HCT116 (cell line): ENCODE data around the gene PCSK2.

Experiments used
- CEBPB ChIP-seq: IDR thresholded peaks from 2 replicates; pipeline ENCODE4 v1.6.1; 2012; ENCODE audit warnings: low read depth
- CTCF ChIP-seq, 3 experiments: fragments of 200-600 bp in 1 of 3; sonication (generic) in 1 of 3; IDR thresholded peaks in 2 of 3; conservative IDR thresholded peaks in 1 of 3; 2 replicates each; pipeline ENCODE4 v1.5.1; 2012 to 2017; ENCODE audit warnings: low read depth in 2 of 3, low read length in 2 of 3, antibody characterized with exemption in 1 of 3, borderline replicate concordance in 1 of 3, control low read depth in 1 of 3, mild to moderate bottlenecking in 1 of 3, mixed read lengths in 1 of 3, mixed run types in 1 of 3, moderate library complexity in 1 of 3; ENCODE audit not compliant: insufficient read depth in 1 of 3
- ELF1 ChIP-seq: IDR thresholded peaks from 2 replicates; pipeline ENCODE4 v1.6.1; 2012; ENCODE audit warnings: low read depth, borderline replicate concordance
- EZH2 ChIP-seq: fragments of 200-600 bp; sonication (generic); IDR thresholded peaks from 2 replicates; pipeline ENCODE4 v1.6.1; 2017; ENCODE audit warnings: antibody characterized with exemption, mixed run types
- EZH2phosphoT487 ChIP-seq: fragments of 200-600 bp; IDR thresholded peaks from 2 replicates; pipeline ENCODE4 v1.6.1; 2018; ENCODE audit warnings: antibody characterized with exemption, borderline replicate concordance
- POLR2A ChIP-seq: IDR thresholded peaks from 2 replicates; pipeline ENCODE4 v1.7.0; 2011; ENCODE audit warnings: borderline replicate concordance; ENCODE audit not compliant: insufficient read depth, insufficient read length; ENCODE audit errors: extremely low read depth
- YY1 ChIP-seq: IDR thresholded peaks from 2 replicates; pipeline ENCODE4 v1.6.1; 2011; ENCODE audit warnings: low read length, low read depth, moderate library complexity, mild to moderate bottlenecking; ENCODE audit not compliant: insufficient replicate concordance; ENCODE audit errors: extremely low read depth

GRCh38 chr20:17530153-17530552 is 303.3 kb downstream of the PCSK2 start:
- TF ChIP-seq EZH2phosphoT487 (no peak), YY1 (no peak), CTCF (IDR thresholded peaks at IDR 0.05 in 2 of 3, conservative IDR thresholded peaks at IDR 0.05 in 1 of 3; ENCODE audit: borderline replicate concordance in 1 of 3, insufficient read depth in 1 of 3, low read depth in 2 of 3, low read length in 2 of 3) (no peak), ELF1 (no peak), POLR2A (no peak), CEBPB (no peak), EZH2 (no peak)
